A549 (cell line): ENCODE data around the gene KCNN3. TPM values are rescaled to one million over a fixed set of nuclear protein-coding genes. Genes with fewer than 3 reads are reported as not detected.

ENCODE experiments used
- ATAC-seq, 2 experiments: fragments of 200-7000 bp in 1 of 2; fragments of >200 bp in 1 of 2; cut with Nextera tagmentation in 1 of 2; cut with Tn5 transposase in 1 of 2; 3 replicates each; pipeline versions ENCODE4 v1.8.0 to v1.9.1; 2018 to 2020; ENCODE audit warnings: mild to moderate bottlenecking in 1 of 2, moderate library complexity in 1 of 2
- CTCF ChIA-PET: fragments of 300-600 bp; sonication (Branson Sonifier 250); formaldehyde crosslinking; extraction: SDS; loops from one replicate; lab custom pipeline; 2021; ENCODE audit warnings: antibody characterized with exemption, inconsistent platforms; lab: Yijun Ruan, JAX
- POLR2A ChIA-PET: fragments of 350-600 bp; formaldehyde crosslinking; extraction: SDS; loops from one replicate; lab custom pipeline; 2021; ENCODE audit warnings: antibody characterized with exemption, inconsistent platforms; lab: Yijun Ruan, JAX
- DNase-seq, 2 experiments: peaks; one replicate each; pipeline versions ENCODE4 v3.0.0 to v3.0.0-alpha.2; 2011 to 2016; ENCODE audit warnings: low read depth in 1 of 2, low spot score in 1 of 2
- FAIRE-seq: peaks from 2 replicates; lab custom pipeline; 2011; peaks lifted over from hg19 to GRCh38; lab: Jason Lieb, UNC
- H3K27ac ChIP-seq, 2 experiments: fragments of >200 bp; sonication (Bioruptor Twin); formaldehyde crosslinking; 3 replicates each; pipeline ENCODE4 v1.5.1; 2016 to 2017
- H3K4me1 ChIP-seq: fragments of >200 bp; sonication (Bioruptor Twin); formaldehyde crosslinking; 3 replicates; pipeline ENCODE4 v1.6.1; 2016
- H3K4me2 ChIP-seq: fragments of >200 bp; sonication (Bioruptor Twin); formaldehyde crosslinking; 3 replicates; pipeline ENCODE4 v1.6.1; 2016
- H3K4me3 ChIP-seq: fragments of >200 bp; sonication (Bioruptor Twin); formaldehyde crosslinking; 3 replicates; pipeline ENCODE4 v1.5.1; 2016
- H3K9me3 ChIP-seq: fragments of >200 bp; sonication (Bioruptor Twin); formaldehyde crosslinking; 3 replicates; pipeline ENCODE4 v1.6.1; 2016
- CEBPB ChIP-seq, 2 experiments: fragments of >200 bp in 1 of 2; sonication (Bioruptor Twin) in 1 of 2; formaldehyde crosslinking in 1 of 2; IDR thresholded peaks; 2 replicates each; pipeline ENCODE4 v1.6.1; 2012 to 2016
- CHD2 ChIP-seq: fragments of 150-350 bp; IDR thresholded peaks from 2 replicates; pipeline ENCODE4 v1.6.1; 2014; ENCODE audit warnings: low read length; ENCODE audit not compliant: partially characterized antibody
- CHD4 ChIP-seq: fragments of 200-600 bp; sonication (generic); IDR thresholded peaks from 2 replicates; pipeline ENCODE4 v1.6.1; 2016; ENCODE audit warnings: antibody characterized with exemption, mild to moderate bottlenecking, borderline replicate concordance
- EHMT2 ChIP-seq: fragments of 200-600 bp; sonication (generic); IDR thresholded peaks from 2 replicates; pipeline ENCODE4 v1.6.1; 2016; ENCODE audit warnings: antibody characterized with exemption, low read depth, mild to moderate bottlenecking, moderate library complexity
- ESRRA ChIP-seq: fragments of 150-350 bp; IDR thresholded peaks from 2 replicates; pipeline ENCODE4 v1.6.1; 2014; ENCODE audit warnings: mild to moderate bottlenecking, low read length, borderline replicate concordance
- FOSB ChIP-seq: fragments of 250-450 bp; sonication (Bioruptor Pico); IDR thresholded peaks from 2 replicates; pipeline ENCODE4 v1.5.0; 2020; ENCODE audit warnings: mild to moderate bottlenecking, moderate library complexity
- FOSL2 ChIP-seq, 2 experiments: fragments of 450-650 bp in 1 of 2; fragments of >200 bp in 1 of 2; sonication (Bioruptor Twin) in 1 of 2; formaldehyde crosslinking; IDR thresholded peaks; 2 replicates each; pipeline versions ENCODE4 v1.5.0 to v1.6.1; 2016 to 2020; ENCODE audit warnings: mild to moderate bottlenecking in 1 of 2, moderate library complexity in 1 of 2
- GATA3 ChIP-seq: IDR thresholded peaks from 2 replicates; pipeline ENCODE4 v1.6.1; 2012; ENCODE audit warnings: borderline replicate concordance
- HDAC2 ChIP-seq: fragments of 200-600 bp; sonication (generic); IDR thresholded peaks from 2 replicates; pipeline ENCODE4 v1.6.1; 2016
- HEYL ChIP-seq: fragments of 250-450 bp; sonication (Bioruptor Pico); IDR thresholded peaks from 2 replicates; pipeline ENCODE4 v1.8.0; 2021; ENCODE audit warnings: mild to moderate bottlenecking, moderate library complexity
- HOXA7 ChIP-seq: fragments of 250-450 bp; sonication (Bioruptor Pico); IDR thresholded peaks from 2 replicates; pipeline ENCODE4 v1.5.0; 2020; ENCODE audit warnings: mild to moderate bottlenecking, moderate library complexity
- HOXB13 ChIP-seq: fragments of 250-450 bp; sonication (Bioruptor Pico); IDR thresholded peaks from 2 replicates; pipeline ENCODE4 v1.5.0; 2020; ENCODE audit warnings: low read depth, mild to moderate bottlenecking, moderate library complexity
- JUN ChIP-seq, 2 experiments: fragments of >200 bp; sonication (Bioruptor Twin); formaldehyde crosslinking; IDR thresholded peaks; 2 replicates in 1 of 2; 3 replicates in 1 of 2; pipeline ENCODE4 v1.6.1; 2016 to 2017
- NFE2L2 ChIP-seq: fragments of 150-350 bp; conservative IDR thresholded peaks from 2 replicates; pipeline ENCODE4 v1.6.1; 2014; ENCODE audit warnings: low read length
- NR3C1 ChIP-seq: fragments of >200 bp; sonication (Bioruptor Twin); formaldehyde crosslinking; IDR thresholded peaks from 3 replicates; pipeline ENCODE4 v1.6.1; 2017
- POLR2A ChIP-seq: IDR thresholded peaks from 2 replicates; pipeline ENCODE4 v1.6.1; 2012; ENCODE audit warnings: mild to moderate bottlenecking, low read length
- RFX5 ChIP-seq: fragments of 450-650 bp; IDR thresholded peaks from 2 replicates; pipeline ENCODE4 v1.7.1; 2014; ENCODE audit warnings: antibody characterized with exemption, mild to moderate bottlenecking, moderate library complexity
- RNF2 ChIP-seq: fragments of 200-600 bp; sonication (generic); IDR thresholded peaks from 2 replicates; pipeline ENCODE4 v1.6.1; 2016; ENCODE audit warnings: low read depth, mild to moderate bottlenecking, antibody characterized with exemption, moderate library complexity, borderline replicate concordance
- SREBF2 ChIP-seq: fragments of 450-650 bp; IDR thresholded peaks from 2 replicates; pipeline ENCODE4 v1.6.1; 2014; ENCODE audit warnings: mild to moderate bottlenecking, moderate library complexity
- ZC3H11A ChIP-seq: fragments of 450-650 bp; IDR thresholded peaks from 2 replicates; pipeline ENCODE4 v1.6.1; 2014; ENCODE audit warnings: antibody characterized with exemption, mild to moderate bottlenecking
- ZFP36 ChIP-seq: fragments of 450-650 bp; IDR thresholded peaks from 2 replicates; pipeline ENCODE4 v1.6.1; 2014; ENCODE audit warnings: borderline replicate concordance; ENCODE audit not compliant: partially characterized antibody
- ZNF302 ChIP-seq: fragments of 250-450 bp; sonication (Bioruptor Pico); IDR thresholded peaks from 2 replicates; pipeline ENCODE4 v1.9.0; 2021; ENCODE audit warnings: inconsistent platforms, mild to moderate bottlenecking, moderate library complexity
- ZSCAN20 ChIP-seq: fragments of 250-450 bp; sonication (Bioruptor Pico); IDR thresholded peaks from 2 replicates; pipeline ENCODE4 v1.8.0; 2022; ENCODE audit warnings: mild to moderate bottlenecking, moderate library complexity
- WGBS: methylation state at CpG from one replicate; pipeline ENCODE4 v1.1.6; 2017; ENCODE audit errors: missing lambda C conversion rate; 5-methylcytosine and 5-hydroxymethylcytosine counted together
- polyA plus RNA-seq, 4 experiments: library from polyadenylated mRNA; depleted of rRNA in 3 of 4; stranded (reverse); fragments of >200 nt; fragmentation: RNase III in 1 of 4; extraction: RNeasy Plus Mini Kit Qiagen cat#74134 plus additional on column Dnase treatment in 1 of 4; gene quantifications; 2 replicates in 3 of 4; 3 replicates in 1 of 4; pipeline ENCODE4 v1.2.3, GENCODE V29; 2011 to 2017
- TF ChIP-seq, protein P1 (sequence below): fragments of 250-450 bp; sonication (Bioruptor Pico); IDR thresholded peaks from 2 replicates; pipeline ENCODE4 v1.5.0; 2020; ENCODE audit warnings: low read depth, mild to moderate bottlenecking, moderate library complexity
- TF ChIP-seq, protein P2 (sequence below): fragments of >200 bp; sonication (Bioruptor Twin); formaldehyde crosslinking; IDR thresholded peaks from 2 replicates; pipeline ENCODE4 v1.6.1; 2016
- TF ChIP-seq, protein P3 (sequence below): fragments of >200 bp; sonication (Bioruptor Twin); formaldehyde crosslinking; IDR thresholded peaks from 3 replicates; pipeline ENCODE4 v1.6.1; 2016
- TF ChIP-seq, protein P4 (sequence below): fragments of 250-450 bp; sonication (Bioruptor Pico); IDR thresholded peaks from 2 replicates; pipeline ENCODE4 v1.5.0; 2021; ENCODE audit warnings: mild to moderate bottlenecking, moderate library complexity, borderline replicate concordance
- TF ChIP-seq, protein P5 (sequence below): fragments of >200 bp; sonication (Bioruptor Twin); formaldehyde crosslinking; IDR thresholded peaks from 3 replicates; pipeline ENCODE4 v1.5.1; 2016

Gene KCNN3
- polyA plus RNA-seq, 2 of the 4 experiments (the other 2 are of a cell fraction), result 0.01 to 0.03 TPM

DNA sequence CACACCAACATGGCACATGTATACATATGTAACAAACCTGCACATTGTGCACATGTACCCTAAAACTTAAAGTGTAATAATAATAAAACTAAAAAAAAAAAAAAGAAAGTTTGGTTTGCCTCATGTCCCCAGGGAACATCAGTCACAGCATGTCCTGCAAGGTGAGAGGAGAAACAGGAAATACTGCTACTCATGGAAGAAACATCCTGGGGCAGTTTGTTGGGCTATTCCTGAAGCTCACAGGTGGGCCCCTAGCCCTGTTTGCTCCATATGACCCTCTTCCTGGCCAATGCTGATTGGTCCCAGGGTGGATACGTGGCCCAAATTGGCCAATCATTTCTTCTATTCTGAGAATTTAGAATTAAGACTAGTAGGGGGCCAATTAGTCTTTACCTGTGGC, 158.7 kb downstream of the KCNN3 start:
- ATAC-seq, result no peak
- no peak overlapping the region for H3K4me2 ChIP-seq
- TF ChIP-seq, protein P1, sequence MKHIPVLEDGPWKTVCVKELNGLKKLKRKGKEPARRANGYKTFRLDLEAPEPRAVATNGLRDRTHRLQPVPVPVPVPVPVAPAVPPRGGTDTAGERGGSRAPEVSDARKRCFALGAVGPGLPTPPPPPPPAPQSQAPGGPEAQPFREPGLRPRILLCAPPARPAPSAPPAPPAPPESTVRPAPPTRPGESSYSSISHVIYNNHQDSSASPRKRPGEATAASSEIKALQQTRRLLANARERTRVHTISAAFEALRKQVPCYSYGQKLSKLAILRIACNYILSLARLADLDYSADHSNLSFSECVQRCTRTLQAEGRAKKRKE (CRISPR knock-in tag), result no peak
- no peak for TF ChIP-seq ESRRA
- 0% methylated on average over 1 of the region's 1 CpG for WGBS
- H3K4me3 ChIP-seq, result no peak overlapping the region
- FAIRE-seq, result no peak
- ChIA-PET POLR2A (no interaction called here), CTCF (no interaction called here)
- H3K4me1 ChIP-seq, result no peaks in the 10 kb centered on the region
- H3K27ac ChIP-seq, result no peak overlapping the region
- DNase-seq, result no peak
- H3K9me3 ChIP-seq, result no peaks in the 10 kb centered on the region

DNA sequence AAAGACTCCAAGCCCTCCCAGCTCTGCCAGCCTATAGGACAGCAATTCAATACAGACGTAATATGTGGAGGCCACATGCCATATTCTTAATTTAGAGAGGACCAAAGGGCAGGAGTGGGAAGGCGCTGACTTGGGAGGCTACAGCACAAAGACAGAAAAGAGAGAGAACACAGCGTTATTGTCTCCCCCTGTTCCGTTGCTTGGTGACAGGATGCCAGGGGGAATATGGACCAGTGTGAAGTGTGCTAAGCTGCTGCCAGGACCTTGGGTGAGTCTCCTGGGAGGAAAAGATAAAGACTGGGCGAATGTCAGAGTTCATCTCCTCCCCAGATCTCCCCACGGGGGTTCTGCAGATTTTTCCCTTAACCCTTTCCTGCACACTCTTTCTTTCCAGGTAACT, 160.0 kb downstream of the KCNN3 start:
- Histone ChIP-seq H3K4me1 (no peaks in the 10 kb centered on the region), H3K4me2 (no peak overlapping the region), H3K4me3 (no peak overlapping the region), H3K27ac (no peak overlapping the region), H3K9me3 (no peaks in the 10 kb centered on the region)
- CTCF ChIA-PET, result no interaction called here
- ATAC-seq (no peak), DNase-seq (no peak), FAIRE-seq (no peak)
- POLR2A ChIA-PET, result no interaction called here
- TF ChIP-seq, protein P2, sequence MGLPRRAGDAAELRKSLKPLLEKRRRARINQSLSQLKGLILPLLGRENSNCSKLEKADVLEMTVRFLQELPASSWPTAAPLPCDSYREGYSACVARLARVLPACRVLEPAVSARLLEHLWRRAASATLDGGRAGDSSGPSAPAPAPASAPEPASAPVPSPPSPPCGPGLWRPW, result no peak
- no peak for TF ChIP-seq JUN (IDR thresholded peaks at IDR 0.05)
- no peak for TF ChIP-seq POLR2A
- no peak for TF ChIP-seq RFX5
- no peak for TF ChIP-seq HOXA7 (CRISPR knock-in tag)
- TF ChIP-seq, protein P3, sequence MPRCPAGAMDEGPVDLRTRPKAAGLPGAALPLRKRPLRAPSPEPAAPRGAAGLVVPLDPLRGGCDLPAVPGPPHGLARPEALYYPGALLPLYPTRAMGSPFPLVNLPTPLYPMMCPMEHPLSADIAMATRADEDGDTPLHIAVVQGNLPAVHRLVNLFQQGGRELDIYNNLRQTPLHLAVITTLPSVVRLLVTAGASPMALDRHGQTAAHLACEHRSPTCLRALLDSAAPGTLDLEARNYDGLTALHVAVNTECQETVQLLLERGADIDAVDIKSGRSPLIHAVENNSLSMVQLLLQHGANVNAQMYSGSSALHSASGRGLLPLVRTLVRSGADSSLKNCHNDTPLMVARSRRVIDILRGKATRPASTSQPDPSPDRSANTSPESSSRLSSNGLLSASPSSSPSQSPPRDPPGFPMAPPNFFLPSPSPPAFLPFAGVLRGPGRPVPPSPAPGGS, result no peak
- no peak for TF ChIP-seq EHMT2
- TF ChIP-seq ZFP36, result no peak
- no peak for TF ChIP-seq NR3C1
- no peak for TF ChIP-seq FOSB (CRISPR knock-in tag)
- no peak for TF ChIP-seq RNF2
- no peak for TF ChIP-seq ZNF302 (CRISPR knock-in tag)
- no peak for TF ChIP-seq SREBF2
- no peak for TF ChIP-seq ZC3H11A
- TF ChIP-seq NFE2L2, result no peak
- WGBS, result 60% methylated on average over 6 of the region's 6 CpGs

DNA sequence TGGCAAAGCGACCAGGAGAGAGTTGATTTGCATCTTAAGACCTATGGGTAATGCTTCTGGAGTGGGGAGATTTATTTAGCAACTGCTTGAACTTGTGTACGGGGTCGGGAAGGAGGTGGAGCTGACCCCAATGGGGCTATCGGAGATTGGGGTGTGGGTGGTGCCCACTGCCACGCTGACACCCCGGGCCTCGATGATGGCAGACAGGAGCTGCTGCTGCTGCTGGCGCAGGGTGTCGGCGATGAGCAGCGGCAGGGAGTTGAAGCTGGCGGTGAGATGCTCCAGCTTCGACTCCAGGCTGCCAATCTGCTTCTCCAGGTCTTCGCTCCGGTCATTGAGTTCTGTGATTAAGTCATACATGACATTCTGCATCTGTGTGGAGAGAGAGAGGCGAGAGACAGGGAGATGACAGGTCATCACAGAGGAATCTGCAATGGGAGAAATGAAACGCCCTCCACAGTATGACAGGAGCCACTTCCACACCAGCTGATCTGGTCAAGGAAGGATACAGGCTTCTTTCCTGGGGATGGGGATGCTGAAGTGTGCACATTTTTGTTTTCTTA, 162.1 kb downstream of the KCNN3 start:
- Histone ChIP-seq H3K4me2 (no peak overlapping the region), H3K9me3 (no peaks in the 10 kb centered on the region), H3K4me3 (no peak overlapping the region), H3K27ac (no peak overlapping the region), H3K4me1 (no peaks in the 10 kb centered on the region)
- WGBS, result 55% methylated on average over 16 of the region's 17 CpGs
- CTCF ChIA-PET, result interaction anchor here (1.5 to 2.0 kb wide), 3 partner anchors 38 to 53 kb away, joined by 4 to 5 read pairs (median 5); no protein-coding TSS in a partner anchor
- POLR2A ChIA-PET, result no interaction called here
- FAIRE-seq, result no peak
- no peak for ATAC-seq
- no peak for TF ChIP-seq EHMT2
- TF ChIP-seq ZSCAN20 (CRISPR knock-in tag), result no peak
- TF ChIP-seq FOSL2 (IDR thresholded peaks at IDR 0.05), result no peak
- TF ChIP-seq FOSL2 (CRISPR knock-in tag; IDR thresholded peaks at IDR 0.05), result no peak
- no peak for TF ChIP-seq CHD4
- no peak for TF ChIP-seq ZNF302 (CRISPR knock-in tag)
- TF ChIP-seq, protein P4, sequence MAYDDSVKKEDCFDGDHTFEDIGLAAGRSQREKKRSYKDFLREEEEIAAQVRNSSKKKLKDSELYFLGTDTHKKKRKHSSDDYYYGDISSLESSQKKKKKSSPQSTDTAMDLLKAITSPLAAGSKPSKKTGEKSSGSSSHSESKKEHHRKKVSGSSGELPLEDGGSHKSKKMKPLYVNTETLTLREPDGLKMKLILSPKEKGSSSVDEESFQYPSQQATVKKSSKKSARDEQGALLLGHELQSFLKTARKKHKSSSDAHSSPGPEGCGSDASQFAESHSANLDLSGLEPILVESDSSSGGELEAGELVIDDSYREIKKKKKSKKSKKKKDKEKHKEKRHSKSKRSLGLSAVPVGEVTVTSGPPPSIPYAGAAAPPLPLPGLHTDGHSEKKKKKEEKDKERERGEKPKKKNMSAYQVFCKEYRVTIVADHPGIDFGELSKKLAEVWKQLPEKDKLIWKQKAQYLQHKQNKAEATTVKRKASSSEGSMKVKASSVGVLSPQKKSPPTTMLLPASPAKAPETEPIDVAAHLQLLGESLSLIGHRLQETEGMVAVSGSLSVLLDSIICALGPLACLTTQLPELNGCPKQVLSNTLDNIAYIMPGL (CRISPR knock-in tag), result no peak
- no peak for TF ChIP-seq HEYL (CRISPR knock-in tag)
- no peak for TF ChIP-seq HOXA7 (CRISPR knock-in tag)
- TF ChIP-seq NFE2L2, result no peak
- TF ChIP-seq GATA3, result no peak
- TF ChIP-seq RFX5, result no peak
- TF ChIP-seq HOXB13, result no peak
- no peak for TF ChIP-seq SREBF2
- TF ChIP-seq, protein P5, sequence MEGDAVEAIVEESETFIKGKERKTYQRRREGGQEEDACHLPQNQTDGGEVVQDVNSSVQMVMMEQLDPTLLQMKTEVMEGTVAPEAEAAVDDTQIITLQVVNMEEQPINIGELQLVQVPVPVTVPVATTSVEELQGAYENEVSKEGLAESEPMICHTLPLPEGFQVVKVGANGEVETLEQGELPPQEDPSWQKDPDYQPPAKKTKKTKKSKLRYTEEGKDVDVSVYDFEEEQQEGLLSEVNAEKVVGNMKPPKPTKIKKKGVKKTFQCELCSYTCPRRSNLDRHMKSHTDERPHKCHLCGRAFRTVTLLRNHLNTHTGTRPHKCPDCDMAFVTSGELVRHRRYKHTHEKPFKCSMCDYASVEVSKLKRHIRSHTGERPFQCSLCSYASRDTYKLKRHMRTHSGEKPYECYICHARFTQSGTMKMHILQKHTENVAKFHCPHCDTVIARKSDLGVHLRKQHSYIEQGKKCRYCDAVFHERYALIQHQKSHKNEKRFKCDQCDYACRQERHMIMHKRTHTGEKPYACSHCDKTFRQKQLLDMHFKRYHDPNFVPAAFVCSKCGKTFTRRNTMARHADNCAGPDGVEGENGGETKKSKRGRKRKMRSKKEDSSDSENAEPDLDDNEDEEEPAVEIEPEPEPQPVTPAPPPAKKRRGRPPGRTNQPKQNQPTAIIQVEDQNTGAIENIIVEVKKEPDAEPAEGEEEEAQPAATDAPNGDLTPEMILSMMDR, result no peak
- no peak for TF ChIP-seq CEBPB (IDR thresholded peaks at IDR 0.05)
- no peak for TF ChIP-seq JUN (IDR thresholded peaks at IDR 0.05)
- no peak for TF ChIP-seq CHD2
- TF ChIP-seq HDAC2, result no peak
- no peak for DNase-seq
